HCT116 (cell line): ENCODE measurements around the gene ADARB2. TPM values are rescaled to one million over a fixed set of nuclear protein-coding genes. Genes with fewer than 3 reads are reported as not detected.

Experiments used
- ATAC-seq: fragments of 200-7000 bp; cut with Tn5 transposase; 2 replicates; pipeline ENCODE4 v1.9.1; 2020; ENCODE audit warnings: mild to moderate bottlenecking, moderate library complexity
- BruUV-seq: library from RNA; stranded (reverse); fragments of 400-500 nt; replicated peaks from 2 replicates; lab custom pipeline; 2021; lab: Mats Ljungman, UMichigan
- CTCF ChIA-PET: fragments of 300-600 bp; sonication (Branson Sonifier 250); formaldehyde crosslinking; loops from one replicate; lab custom pipeline; 2021; ENCODE audit warnings: antibody characterized with exemption; lab: Charles Lee
- POLR2A ChIA-PET: fragments of 300-600, 350-600 bp; sonication (Branson Sonifier 250); formaldehyde crosslinking; loops from one replicate; lab custom pipeline; 2021; ENCODE audit warnings: antibody characterized with exemption; lab: Charles Lee
- RAD21 ChIA-PET, 2 experiments: fragments of 300-600 bp; sonication (Branson Sonifier 250); formaldehyde crosslinking; loops; one replicate each; lab custom pipeline; 2023; ENCODE audit warnings: low total read pairs in 2 of 2; ENCODE audit not compliant: uncharacterized antibody in 2 of 2, unreplicated experiment in 2 of 2, low non-redundant PET in 1 of 2; lab: Charles Lee
- DNase-seq: peaks from one replicate; pipeline ENCODE4 v3.0.0-alpha.2; 2010; ENCODE audit warnings: low read depth, low spot score
- H2AFZ ChIP-seq: fragments of 200-600 bp; shearing (Covaris generic), sonication (generic); 2 replicates; pipeline ENCODE4 v1.6.1; 2017; ENCODE audit warnings: low read depth, mixed run types, mixed read lengths, antibody characterized with exemption, low read length; ENCODE audit not compliant: poor library complexity, severe bottlenecking
- H3K27ac ChIP-seq: 2 replicates; pipeline ENCODE4 v1.5.1; 2012; ENCODE audit warnings: low read depth, low read length
- H3K27me3 ChIP-seq: fragments of 200-600 bp; sonication (generic); 2 replicates; pipeline ENCODE4 v1.6.1; 2016; ENCODE audit warnings: mixed run types, low read length, mixed read lengths; ENCODE audit not compliant: insufficient read depth
- H3K36me3 ChIP-seq, 2 experiments: fragments of 200-500 bp in 1 of 2; fragments of 200-600 bp in 1 of 2; sonication (Bioruptor generic) in 1 of 2; sonication (generic) in 1 of 2; 2 replicates each; pipeline versions ENCODE4 v1.5.1 to v1.6.1; 2014 to 2016; ENCODE audit warnings: low read length in 2 of 2, inconsistent platforms in 1 of 2, mixed read lengths in 1 of 2, mixed run types in 1 of 2; ENCODE audit not compliant: insufficient read depth in 2 of 2, control insufficient read depth in 1 of 2
- H3K4me1 ChIP-seq, 2 experiments: fragments of 200-600 bp in 1 of 2; sonication (generic) in 1 of 2; 2 replicates each; pipeline versions ENCODE4 v1.5.1 to v1.6.1; 2012 to 2017; ENCODE audit warnings: low read length in 2 of 2, inconsistent platforms in 1 of 2, mild to moderate bottlenecking in 1 of 2, mixed read lengths in 1 of 2, mixed run types in 1 of 2, moderate library complexity in 1 of 2; ENCODE audit not compliant: insufficient read depth in 2 of 2, control insufficient read depth in 1 of 2
- H3K4me2 ChIP-seq: fragments of 200-600 bp; sonication (generic); 2 replicates; pipeline ENCODE4 v1.6.1; 2017; ENCODE audit warnings: mixed run types, low read length, mixed read lengths
- H3K4me3 ChIP-seq, 2 experiments: fragments of 200-600 bp in 1 of 2; sonication (generic) in 1 of 2; replicated peaks in 1 of 2; 2 replicates each; pipeline ENCODE4 v1.5.1; 2011 to 2016; ENCODE audit warnings: low read length in 2 of 2, control low read depth in 1 of 2, low read depth in 1 of 2, mild to moderate bottlenecking in 1 of 2, mixed read lengths in 1 of 2, mixed run types in 1 of 2
- H3K79me2 ChIP-seq: fragments of 200-600 bp; sonication (generic); 2 replicates; pipeline ENCODE4 v1.6.1; 2017; ENCODE audit warnings: mild to moderate bottlenecking, mixed run types, low read length, moderate library complexity, mixed read lengths; ENCODE audit not compliant: insufficient read depth
- H3K9ac ChIP-seq: fragments of 200-600 bp; sonication (generic); 2 replicates; pipeline ENCODE4 v1.6.1; 2016; ENCODE audit warnings: low read length, mixed read lengths
- H3K9me2 ChIP-seq: fragments of 200-600 bp; sonication (generic), shearing (Covaris generic); 2 replicates; pipeline ENCODE4 v1.6.1; 2017; ENCODE audit warnings: mixed run types, mild to moderate bottlenecking, moderate library complexity; ENCODE audit not compliant: insufficient read depth
- H3K9me3 ChIP-seq, 2 experiments: fragments of 200-500 bp in 1 of 2; fragments of 200-600 bp in 1 of 2; sonication (Bioruptor generic) in 1 of 2; sonication (generic) in 1 of 2; 2 replicates each; pipeline ENCODE4 v1.6.1; 2014 to 2017; ENCODE audit warnings: low read length in 2 of 2, mixed read lengths in 2 of 2, inconsistent platforms in 1 of 2, low read depth in 1 of 2, mild to moderate bottlenecking in 1 of 2, mixed run types in 1 of 2, moderate library complexity in 1 of 2; ENCODE audit not compliant: control insufficient read depth in 1 of 2, insufficient read depth in 1 of 2
- H4K20me1 ChIP-seq: fragments of 200-600 bp; sonication (generic), shearing (Covaris generic); 2 replicates; pipeline ENCODE4 v1.6.1; 2017; ENCODE audit warnings: mixed run types, mild to moderate bottlenecking, moderate library complexity; ENCODE audit not compliant: insufficient read depth
- EGR1 ChIP-seq: IDR thresholded peaks from 2 replicates; pipeline ENCODE4 v1.6.1; 2012; ENCODE audit warnings: low read depth
- ELF1 ChIP-seq: IDR thresholded peaks from 2 replicates; pipeline ENCODE4 v1.6.1; 2012; ENCODE audit warnings: low read depth, borderline replicate concordance
- EZH2 ChIP-seq: fragments of 200-600 bp; sonication (generic); IDR thresholded peaks from 2 replicates; pipeline ENCODE4 v1.6.1; 2017; ENCODE audit warnings: antibody characterized with exemption, mixed run types
- FOSL1 ChIP-seq: IDR thresholded peaks from 2 replicates; pipeline ENCODE4 v1.6.1; 2012; ENCODE audit warnings: low read depth
- JUND ChIP-seq: IDR thresholded peaks from 2 replicates; pipeline ENCODE4 v1.6.1; 2012
- POLR2AphosphoS5 ChIP-seq: IDR thresholded peaks from 2 replicates; pipeline ENCODE4 v1.6.1; 2011; ENCODE audit warnings: mild to moderate bottlenecking, low read depth, low read length, moderate library complexity
- RAD21 ChIP-seq: IDR thresholded peaks from 2 replicates; pipeline ENCODE4 v1.6.1; 2012; ENCODE audit warnings: low read depth, mild to moderate bottlenecking
- SIN3A ChIP-seq: IDR thresholded peaks from 2 replicates; pipeline ENCODE4 v1.6.1; 2012; ENCODE audit warnings: low read depth
- SP1 ChIP-seq: IDR thresholded peaks from 2 replicates; pipeline ENCODE4 v1.6.1; 2012; ENCODE audit warnings: low read depth
- SRF ChIP-seq: IDR thresholded peaks from 2 replicates; pipeline ENCODE4 v1.6.1; 2012; ENCODE audit warnings: low read depth
- YY1 ChIP-seq: IDR thresholded peaks from 2 replicates; pipeline ENCODE4 v1.6.1; 2011; ENCODE audit warnings: low read length, low read depth, moderate library complexity, mild to moderate bottlenecking; ENCODE audit not compliant: insufficient replicate concordance; ENCODE audit errors: extremely low read depth
- ZFX ChIP-seq: fragments of 450-650 bp; IDR thresholded peaks from 2 replicates; pipeline ENCODE4 v1.6.1; 2017
- ZNF274 ChIP-seq: fragments of 200-500 bp; sonication (Bioruptor generic); IDR thresholded peaks from 2 replicates; pipeline ENCODE4 v1.6.1; 2014; ENCODE audit warnings: mild to moderate bottlenecking, low read depth, low read length, inconsistent platforms
- intact Hi-C: fragments of 100-400 bp; cut with micrococcal nuclease; formaldehyde crosslinking; loops from 2 replicates; pipeline ENCODE4 v1.10.0; 2022
- total RNA-seq: library from RNA; stranded (reverse); gene quantifications from one replicate; pipeline ENCODE4 v1.2.1, GENCODE V29; 2021; ENCODE audit not compliant: unreplicated experiment
- TF ChIP-seq, protein P1 (sequence below), 3 experiments: fragments of 200-600 bp in 1 of 3; sonication (generic) in 1 of 3; IDR thresholded peaks in 2 of 3; conservative IDR thresholded peaks in 1 of 3; 2 replicates each; pipeline ENCODE4 v1.5.1; 2012 to 2017; ENCODE audit warnings: low read depth in 2 of 3, low read length in 2 of 3, antibody characterized with exemption in 1 of 3, borderline replicate concordance in 1 of 3, control low read depth in 1 of 3, mild to moderate bottlenecking in 1 of 3, mixed read lengths in 1 of 3, mixed run types in 1 of 3, moderate library complexity in 1 of 3; ENCODE audit not compliant: insufficient read depth in 1 of 3
- TF ChIP-seq, protein P2 (sequence below): IDR thresholded peaks from 2 replicates; pipeline ENCODE4 v1.6.1; 2011; ENCODE audit warnings: mild to moderate bottlenecking, low read length, moderate library complexity; ENCODE audit not compliant: insufficient replicate concordance; ENCODE audit errors: extremely low read depth
- TF ChIP-seq, protein P3 (sequence below): IDR thresholded peaks from 2 replicates; pipeline ENCODE4 v1.6.1; 2012; ENCODE audit warnings: low read depth

Gene ADARB2
- total RNA-seq, 1 experiment from 2014 or later, result not detected

DNA sequence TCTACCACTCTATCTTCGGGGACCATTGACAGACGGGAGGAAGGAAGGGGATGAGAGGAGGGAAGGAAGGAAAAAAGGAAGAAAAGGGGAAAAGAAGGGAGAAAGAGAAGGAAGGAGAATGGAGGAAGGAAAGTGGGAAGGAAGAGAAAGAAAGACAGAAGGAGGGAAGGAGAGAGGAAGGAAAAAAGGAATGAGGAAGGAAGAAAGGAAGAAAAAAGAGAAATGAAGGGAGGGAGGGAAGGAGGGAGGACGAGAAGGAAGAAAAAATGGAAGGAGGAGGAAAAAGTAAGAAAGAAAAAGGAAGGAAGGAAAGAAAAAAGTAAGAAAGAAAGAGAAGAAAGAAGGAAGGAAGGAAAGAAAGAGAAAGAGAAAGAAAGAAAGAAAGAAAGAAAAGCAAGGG, 128.9 kb downstream of the ADARB2 start (continued):
- TF ChIP-seq, protein P1, sequence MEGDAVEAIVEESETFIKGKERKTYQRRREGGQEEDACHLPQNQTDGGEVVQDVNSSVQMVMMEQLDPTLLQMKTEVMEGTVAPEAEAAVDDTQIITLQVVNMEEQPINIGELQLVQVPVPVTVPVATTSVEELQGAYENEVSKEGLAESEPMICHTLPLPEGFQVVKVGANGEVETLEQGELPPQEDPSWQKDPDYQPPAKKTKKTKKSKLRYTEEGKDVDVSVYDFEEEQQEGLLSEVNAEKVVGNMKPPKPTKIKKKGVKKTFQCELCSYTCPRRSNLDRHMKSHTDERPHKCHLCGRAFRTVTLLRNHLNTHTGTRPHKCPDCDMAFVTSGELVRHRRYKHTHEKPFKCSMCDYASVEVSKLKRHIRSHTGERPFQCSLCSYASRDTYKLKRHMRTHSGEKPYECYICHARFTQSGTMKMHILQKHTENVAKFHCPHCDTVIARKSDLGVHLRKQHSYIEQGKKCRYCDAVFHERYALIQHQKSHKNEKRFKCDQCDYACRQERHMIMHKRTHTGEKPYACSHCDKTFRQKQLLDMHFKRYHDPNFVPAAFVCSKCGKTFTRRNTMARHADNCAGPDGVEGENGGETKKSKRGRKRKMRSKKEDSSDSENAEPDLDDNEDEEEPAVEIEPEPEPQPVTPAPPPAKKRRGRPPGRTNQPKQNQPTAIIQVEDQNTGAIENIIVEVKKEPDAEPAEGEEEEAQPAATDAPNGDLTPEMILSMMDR (IDR thresholded peaks at IDR 0.05 in 2 of 3, conservative IDR thresholded peaks at IDR 0.05 in 1 of 3; ENCODE audit: borderline replicate concordance in 1 of 3, insufficient read depth in 1 of 3, low read depth in 2 of 3, low read length in 2 of 3), result no peak
- no peak for TF ChIP-seq SP1
- TF ChIP-seq SIN3A, result no peak
- TF ChIP-seq FOSL1, result no peak
- TF ChIP-seq ZFX, result no peak
- TF ChIP-seq POLR2AphosphoS5, result no peak
- no peak for TF ChIP-seq EGR1
- TF ChIP-seq, protein P2, sequence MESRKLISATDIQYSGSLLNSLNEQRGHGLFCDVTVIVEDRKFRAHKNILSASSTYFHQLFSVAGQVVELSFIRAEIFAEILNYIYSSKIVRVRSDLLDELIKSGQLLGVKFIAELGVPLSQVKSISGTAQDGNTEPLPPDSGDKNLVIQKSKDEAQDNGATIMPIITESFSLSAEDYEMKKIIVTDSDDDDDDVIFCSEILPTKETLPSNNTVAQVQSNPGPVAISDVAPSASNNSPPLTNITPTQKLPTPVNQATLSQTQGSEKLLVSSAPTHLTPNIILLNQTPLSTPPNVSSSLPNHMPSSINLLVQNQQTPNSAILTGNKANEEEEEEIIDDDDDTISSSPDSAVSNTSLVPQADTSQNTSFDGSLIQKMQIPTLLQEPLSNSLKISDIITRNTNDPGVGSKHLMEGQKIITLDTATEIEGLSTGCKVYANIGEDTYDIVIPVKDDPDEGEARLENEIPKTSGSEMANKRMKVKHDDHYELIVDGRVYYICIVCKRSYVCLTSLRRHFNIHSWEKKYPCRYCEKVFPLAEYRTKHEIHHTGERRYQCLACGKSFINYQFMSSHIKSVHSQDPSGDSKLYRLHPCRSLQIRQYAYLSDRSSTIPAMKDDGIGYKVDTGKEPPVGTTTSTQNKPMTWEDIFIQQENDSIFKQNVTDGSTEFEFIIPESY, result no peak

DNA sequence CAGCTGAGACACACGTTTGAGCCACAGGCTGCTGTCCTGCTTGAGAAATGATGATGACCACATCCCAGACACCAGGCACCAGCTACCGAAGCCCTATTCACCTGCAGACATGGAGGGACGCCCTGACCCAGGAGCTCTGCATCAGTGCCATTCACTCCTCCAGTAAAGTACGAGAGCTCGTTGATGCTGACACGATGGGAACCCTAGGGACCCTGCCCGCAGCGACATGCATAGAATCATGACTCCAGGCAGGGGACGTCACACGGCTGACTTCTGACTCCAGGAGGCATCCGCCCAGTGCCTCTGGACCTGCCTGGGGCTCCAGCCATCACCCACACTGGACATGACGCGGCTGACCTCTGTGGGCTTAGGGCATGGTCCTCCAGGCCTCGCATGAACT, 129.9 kb downstream of the ADARB2 start:
- Histone ChIP-seq H3K4me2 (no peak overlapping the region), H3K9me2 (no peaks in the 10 kb centered on the region), H4K20me1 (no peaks in the 10 kb centered on the region), H3K27me3 (peaks cover 34% of the 10 kb centered on the region; the same call in 1 of the 2 replicates), H3K4me1 (no peaks in the 10 kb centered on the region), H2AFZ (no peak overlapping the region), H3K9ac (no peak overlapping the region), H3K9me3 (no peaks in the 10 kb centered on the region), H3K79me2 (no peaks in the 10 kb centered on the region), H3K27ac (no peak overlapping the region), H3K4me3 (no peak overlapping the region), H3K36me3 (no peaks in the 10 kb centered on the region)
- ChIA-PET RAD21 (no interaction called here), POLR2A (no interaction called here), CTCF (no interaction called here)
- ATAC-seq, result no peak
- intact Hi-C loops, result no loop called here
- DNase-seq, result no peak
- no TSS peak for BruUV-seq
- TF ChIP-seq RAD21 (no peak), ZNF274 (no peak), ELF1 (no peak), EZH2 (no peak), JUND (no peak), SRF (no peak), EGR1 (no peak), POLR2AphosphoS5 (no peak), YY1 (no peak), ZFX (no peak)
- TF ChIP-seq, protein P3, sequence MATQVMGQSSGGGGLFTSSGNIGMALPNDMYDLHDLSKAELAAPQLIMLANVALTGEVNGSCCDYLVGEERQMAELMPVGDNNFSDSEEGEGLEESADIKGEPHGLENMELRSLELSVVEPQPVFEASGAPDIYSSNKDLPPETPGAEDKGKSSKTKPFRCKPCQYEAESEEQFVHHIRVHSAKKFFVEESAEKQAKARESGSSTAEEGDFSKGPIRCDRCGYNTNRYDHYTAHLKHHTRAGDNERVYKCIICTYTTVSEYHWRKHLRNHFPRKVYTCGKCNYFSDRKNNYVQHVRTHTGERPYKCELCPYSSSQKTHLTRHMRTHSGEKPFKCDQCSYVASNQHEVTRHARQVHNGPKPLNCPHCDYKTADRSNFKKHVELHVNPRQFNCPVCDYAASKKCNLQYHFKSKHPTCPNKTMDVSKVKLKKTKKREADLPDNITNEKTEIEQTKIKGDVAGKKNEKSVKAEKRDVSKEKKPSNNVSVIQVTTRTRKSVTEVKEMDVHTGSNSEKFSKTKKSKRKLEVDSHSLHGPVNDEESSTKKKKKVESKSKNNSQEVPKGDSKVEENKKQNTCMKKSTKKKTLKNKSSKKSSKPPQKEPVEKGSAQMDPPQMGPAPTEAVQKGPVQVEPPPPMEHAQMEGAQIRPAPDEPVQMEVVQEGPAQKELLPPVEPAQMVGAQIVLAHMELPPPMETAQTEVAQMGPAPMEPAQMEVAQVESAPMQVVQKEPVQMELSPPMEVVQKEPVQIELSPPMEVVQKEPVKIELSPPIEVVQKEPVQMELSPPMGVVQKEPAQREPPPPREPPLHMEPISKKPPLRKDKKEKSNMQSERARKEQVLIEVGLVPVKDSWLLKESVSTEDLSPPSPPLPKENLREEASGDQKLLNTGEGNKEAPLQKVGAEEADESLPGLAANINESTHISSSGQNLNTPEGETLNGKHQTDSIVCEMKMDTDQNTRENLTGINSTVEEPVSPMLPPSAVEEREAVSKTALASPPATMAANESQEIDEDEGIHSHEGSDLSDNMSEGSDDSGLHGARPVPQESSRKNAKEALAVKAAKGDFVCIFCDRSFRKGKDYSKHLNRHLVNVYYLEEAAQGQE, result no peak
- TF ChIP-seq, protein P1 (IDR thresholded peaks at IDR 0.05 in 2 of 3, conservative IDR thresholded peaks at IDR 0.05 in 1 of 3; ENCODE audit: borderline replicate concordance in 1 of 3, insufficient read depth in 1 of 3, low read depth in 2 of 3, low read length in 2 of 3), result no peak
